H9 (cell line): Measurements from ENCODE around the gene GPR146. TPM values are rescaled to one million over a fixed set of nuclear protein-coding genes. Genes with fewer than 3 reads are reported as not detected.

Experiments
- DNase-seq: peaks from one replicate; pipeline ENCODE4 v3.0.0-alpha.2; 2017
- H2AFZ ChIP-seq: one replicate; pipeline ENCODE4 v1.6.1; 2013; ENCODE audit warnings: mild to moderate bottlenecking, low read length, control low read depth, moderate library complexity
- H2AK5ac ChIP-seq: 2 replicates; pipeline ENCODE4 v1.6.1; 2013; ENCODE audit warnings: low read length, control low read depth, mixed read lengths; ENCODE audit not compliant: insufficient read length
- H2BK120ac ChIP-seq: one replicate; pipeline ENCODE4 v1.6.1; 2013; ENCODE audit warnings: low read depth, mild to moderate bottlenecking, low read length, control low read depth, inconsistent platforms; ENCODE audit not compliant: poor library complexity, severe bottlenecking
- H2BK12ac ChIP-seq: 2 replicates; pipeline ENCODE4 v1.6.1; 2013; ENCODE audit warnings: low read length, control low read depth, mixed read lengths, low read depth; ENCODE audit not compliant: insufficient read length
- H2BK15ac ChIP-seq: 2 replicates; pipeline ENCODE4 v1.6.1; 2013; ENCODE audit warnings: low read depth, low read length, control low read depth
- H2BK20ac ChIP-seq: one replicate; pipeline ENCODE4 v1.6.1; 2013; ENCODE audit warnings: low read depth, mild to moderate bottlenecking, low read length, control low read depth, inconsistent platforms; ENCODE audit not compliant: poor library complexity, severe bottlenecking
- H2BK5ac ChIP-seq: 2 replicates; pipeline ENCODE4 v1.6.1; 2013; ENCODE audit warnings: low read length, control low read depth, mixed read lengths; ENCODE audit not compliant: insufficient read length
- H3K14ac ChIP-seq: 2 replicates; pipeline ENCODE4 v1.6.1; 2013; ENCODE audit warnings: low read length, control low read depth; ENCODE audit not compliant: insufficient read depth
- H3K18ac ChIP-seq: 2 replicates; pipeline ENCODE4 v1.6.1; 2013; ENCODE audit warnings: low read depth, mild to moderate bottlenecking, mixed read lengths, low read length, control low read depth; ENCODE audit not compliant: insufficient read length
- H3K23ac ChIP-seq: 2 replicates; pipeline ENCODE4 v1.6.1; 2013; ENCODE audit warnings: low read length, control low read depth, mixed read lengths, low read depth; ENCODE audit not compliant: insufficient read length
- H3K23me2 ChIP-seq: 2 replicates; pipeline ENCODE4 v1.6.1; 2013; ENCODE audit warnings: low read depth, mild to moderate bottlenecking, mixed read lengths, low read length, control low read depth; ENCODE audit not compliant: insufficient read length, poor library complexity, severe bottlenecking
- H3K27ac ChIP-seq: 2 replicates; pipeline ENCODE4 v1.5.1; 2013; ENCODE audit warnings: low read length, control low read depth, mixed read lengths, low read depth; ENCODE audit not compliant: insufficient read length
- H3K27me3 ChIP-seq: 2 replicates; pipeline ENCODE4 v1.6.1; 2013; ENCODE audit warnings: low read length, control low read depth, inconsistent platforms; ENCODE audit not compliant: insufficient read depth
- H3K4ac ChIP-seq: 2 replicates; pipeline ENCODE4 v1.6.1; 2013; ENCODE audit warnings: low read depth, mild to moderate bottlenecking, control low read depth, inconsistent platforms, low read length, moderate library complexity
- H3K4me1 ChIP-seq: 2 replicates; pipeline ENCODE4 v1.6.1; 2013; ENCODE audit warnings: low read length, control low read depth, inconsistent platforms; ENCODE audit not compliant: insufficient read depth
- H3K4me2 ChIP-seq: 2 replicates; pipeline ENCODE4 v1.6.1; 2013; ENCODE audit warnings: low read length, control low read depth, mixed read lengths; ENCODE audit not compliant: insufficient read length, insufficient read depth
- H3K56ac ChIP-seq: 2 replicates; pipeline ENCODE4 v1.6.1; 2013; ENCODE audit warnings: low read depth, mild to moderate bottlenecking, mixed read lengths, low read length, control low read depth; ENCODE audit not compliant: insufficient read length
- H3K79me1 ChIP-seq: 2 replicates; pipeline ENCODE4 v1.6.1; 2013; ENCODE audit warnings: low read depth, mild to moderate bottlenecking, moderate library complexity, low read length, control low read depth, inconsistent platforms; ENCODE audit not compliant: insufficient read depth, poor library complexity, severe bottlenecking
- H3K79me2 ChIP-seq: 2 replicates; pipeline ENCODE4 v1.6.1; 2013; ENCODE audit warnings: low read length, control low read depth, inconsistent platforms; ENCODE audit not compliant: insufficient read depth
- H3K9ac ChIP-seq: 2 replicates; pipeline ENCODE4 v1.6.1; 2013; ENCODE audit warnings: low read length, control low read depth, mixed read lengths; ENCODE audit not compliant: insufficient read length; ENCODE audit errors: extremely low read depth
- H3K9me3 ChIP-seq: one replicate; pipeline ENCODE4 v1.6.1; 2013; ENCODE audit warnings: low read depth, low read length, inconsistent platforms; ENCODE audit not compliant: control insufficient read depth
- H3T11ph ChIP-seq: one replicate; pipeline ENCODE4 v1.6.1; 2013; ENCODE audit warnings: mild to moderate bottlenecking, low read length, control low read depth, inconsistent platforms
- H4K20me1 ChIP-seq: one replicate; pipeline ENCODE4 v1.6.1; 2013; ENCODE audit not compliant: control insufficient read depth, insufficient read length, insufficient read depth
- H4K5ac ChIP-seq: 2 replicates; pipeline ENCODE4 v1.6.1; 2013; ENCODE audit warnings: low read depth, mild to moderate bottlenecking, mixed read lengths, low read length, control low read depth; ENCODE audit not compliant: insufficient read length
- H4K8ac ChIP-seq: replicated peaks from 2 replicates; pipeline ENCODE4 v1.6.1; 2013; ENCODE audit warnings: low read length, control low read depth, mixed read lengths, low read depth; ENCODE audit not compliant: insufficient read length
- H4K91ac ChIP-seq: 2 replicates; pipeline ENCODE4 v1.6.1; 2013; ENCODE audit warnings: low read depth, mild to moderate bottlenecking, moderate library complexity, mixed read lengths, low read length, control low read depth; ENCODE audit not compliant: insufficient read length
- H3K27ac Mint-ChIP-seq, 3 experiments: 2 replicates in 2 of 3; 3 replicates in 1 of 3; pipeline ENCODE4 v1.8.0; 2020 to 2021; ENCODE audit warnings: mixed read lengths in 3 of 3, mild to moderate bottlenecking in 1 of 3, moderate library complexity in 1 of 3
- H3K27me3 Mint-ChIP-seq: 2 replicates; pipeline ENCODE4 v1.8.0; 2021; ENCODE audit warnings: low read depth, mild to moderate bottlenecking, moderate library complexity, mixed read lengths
- H3K36me3 Mint-ChIP-seq, 3 experiments: 2 replicates in 2 of 3; 3 replicates in 1 of 3; pipeline ENCODE4 v1.8.0; 2020 to 2021; ENCODE audit warnings: low read depth in 3 of 3, mixed read lengths in 3 of 3; ENCODE audit not compliant: insufficient read depth in 1 of 3
- H3K4me1 Mint-ChIP-seq, 2 experiments: 2 replicates each; pipeline ENCODE4 v1.8.0; 2020; ENCODE audit warnings: mixed read lengths in 2 of 2
- H3K4me3 Mint-ChIP-seq, 2 experiments: 2 replicates in 1 of 2; 3 replicates in 1 of 2; pipeline ENCODE4 v1.8.0; 2020 to 2021; ENCODE audit warnings: mild to moderate bottlenecking in 2 of 2, mixed read lengths in 2 of 2, moderate library complexity in 1 of 2
- H3K9me3 Mint-ChIP-seq, 2 experiments: 2 replicates in 1 of 2; 3 replicates in 1 of 2; pipeline ENCODE4 v1.8.0; 2020; ENCODE audit warnings: mild to moderate bottlenecking in 2 of 2, mixed read lengths in 2 of 2, moderate library complexity in 1 of 2
- CTCF ChIP-seq: fragments of 200-600 bp; sonication (generic); conservative IDR thresholded peaks from 3 replicates; pipeline ENCODE4 v1.8.0; 2021; ENCODE audit warnings: antibody characterized with exemption, mild to moderate bottlenecking
- WGBS: extraction: QIAGEN DNeasy Blood & Tissue Kit; methylation state at CpG from one replicate; pipeline ENCODE4 v1.1.7; 2013; ENCODE audit warnings: missing lambda C conversion rate, low lambda C conversion rate, mixed read lengths; ENCODE audit not compliant: insufficient read length; ENCODE audit errors: extremely low coverage; 5-methylcytosine and 5-hydroxymethylcytosine counted together
- total RNA-seq: library from RNA; stranded (reverse); gene quantifications from 2 replicates; pipeline ENCODE4 v1.2.1, GENCODE V29; 2021

The GPR146 gene
- total RNA-seq, 1 experiment from 2014 or later, result 1.4 TPM

- H2BK12ac ChIP-seq, result no peak overlapping the region
- no peak overlapping the region for H2AK5ac ChIP-seq
- no peak overlapping the region for H2BK5ac ChIP-seq
- H3K23ac ChIP-seq, result no peak overlapping the region
- Mint-ChIP-seq H3K36me3 (peaks cover 2 to 24% (median 10%) of the 10 kb centered on the region in 3 experiments; a peak in 6 of 7 replicates), H3K4me1 (peaks cover 0 to 2% of the 10 kb centered on the region in 2 experiments; a peak in 1 of 4 replicates), H3K27ac (no peak overlapping the region), H3K27me3 (no peaks in the 10 kb centered on the region), H3K4me3 (no peak overlapping the region), H3K9me3 (no peaks in the 10 kb centered on the region)
- H3K23me2 ChIP-seq, result no peaks in the 10 kb centered on the region
- H2AFZ ChIP-seq, result no peak overlapping the region
- no peak overlapping the region; the same call in 1 of the 2 replicates for H3K14ac ChIP-seq
- no peaks in the 10 kb centered on the region for H3K27me3 ChIP-seq
- no CpG with 5 or more reads among the region's 42 CpGs for WGBS
- H3K79me1 ChIP-seq, result no peaks in the 10 kb centered on the region
- no peak overlapping the region for H3K18ac ChIP-seq
- H3K79me2 ChIP-seq, result no peaks in the 10 kb centered on the region
- no peak for TF ChIP-seq CTCF
- no peak overlapping the region for H3K4ac ChIP-seq
- H3K4me2 ChIP-seq, result no peak overlapping the region
- H4K8ac ChIP-seq, result no peak overlapping the region
- no peak overlapping the region for H2BK120ac ChIP-seq
- no peak overlapping the region for H2BK15ac ChIP-seq
- H4K5ac ChIP-seq, result no peak overlapping the region
- no peaks in the 10 kb centered on the region for H4K20me1 ChIP-seq
- no peak for DNase-seq
- no peak overlapping the region for H2BK20ac ChIP-seq
- H3K9ac ChIP-seq, result no peak overlapping the region
- no peaks in the 10 kb centered on the region for H3K4me1 ChIP-seq
- H3K9me3 ChIP-seq, result no peaks in the 10 kb centered on the region
- H4K91ac ChIP-seq, result no peak overlapping the region
- H3K56ac ChIP-seq, result no peak overlapping the region
- no peak overlapping the region for H3K27ac ChIP-seq
- H3T11ph ChIP-seq, result no peak overlapping the region
Observed at GRCh38 chr7:1019789-1020610, 24.3 kb upstream of the GPR146 start.
